ENCODE results near the gene CD69.

Gene CD69

GRCh38 chr12:9792961-9793617, 32.4 kb upstream of the CD69 start:
- DNase-seq (ENCODE audit: low spot score), result no peak
- Histone ChIP-seq H3K4me3 (no peak overlapping the region), H3K27ac (no peak overlapping the region)
- TF ChIP-seq, protein P1, sequence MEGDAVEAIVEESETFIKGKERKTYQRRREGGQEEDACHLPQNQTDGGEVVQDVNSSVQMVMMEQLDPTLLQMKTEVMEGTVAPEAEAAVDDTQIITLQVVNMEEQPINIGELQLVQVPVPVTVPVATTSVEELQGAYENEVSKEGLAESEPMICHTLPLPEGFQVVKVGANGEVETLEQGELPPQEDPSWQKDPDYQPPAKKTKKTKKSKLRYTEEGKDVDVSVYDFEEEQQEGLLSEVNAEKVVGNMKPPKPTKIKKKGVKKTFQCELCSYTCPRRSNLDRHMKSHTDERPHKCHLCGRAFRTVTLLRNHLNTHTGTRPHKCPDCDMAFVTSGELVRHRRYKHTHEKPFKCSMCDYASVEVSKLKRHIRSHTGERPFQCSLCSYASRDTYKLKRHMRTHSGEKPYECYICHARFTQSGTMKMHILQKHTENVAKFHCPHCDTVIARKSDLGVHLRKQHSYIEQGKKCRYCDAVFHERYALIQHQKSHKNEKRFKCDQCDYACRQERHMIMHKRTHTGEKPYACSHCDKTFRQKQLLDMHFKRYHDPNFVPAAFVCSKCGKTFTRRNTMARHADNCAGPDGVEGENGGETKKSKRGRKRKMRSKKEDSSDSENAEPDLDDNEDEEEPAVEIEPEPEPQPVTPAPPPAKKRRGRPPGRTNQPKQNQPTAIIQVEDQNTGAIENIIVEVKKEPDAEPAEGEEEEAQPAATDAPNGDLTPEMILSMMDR (IDR thresholded peaks at IDR 0.05), result no peak

GRCh38 chr12:9792185-9792900, 31.6 kb upstream of the CD69 start:
- no peak for DNase-seq (ENCODE audit: low spot score)
- no peak overlapping the region for H3K4me3 ChIP-seq
- H3K27ac ChIP-seq, result no peak overlapping the region
- TF ChIP-seq, protein P1 (IDR thresholded peaks at IDR 0.05), result no peak

DNA sequence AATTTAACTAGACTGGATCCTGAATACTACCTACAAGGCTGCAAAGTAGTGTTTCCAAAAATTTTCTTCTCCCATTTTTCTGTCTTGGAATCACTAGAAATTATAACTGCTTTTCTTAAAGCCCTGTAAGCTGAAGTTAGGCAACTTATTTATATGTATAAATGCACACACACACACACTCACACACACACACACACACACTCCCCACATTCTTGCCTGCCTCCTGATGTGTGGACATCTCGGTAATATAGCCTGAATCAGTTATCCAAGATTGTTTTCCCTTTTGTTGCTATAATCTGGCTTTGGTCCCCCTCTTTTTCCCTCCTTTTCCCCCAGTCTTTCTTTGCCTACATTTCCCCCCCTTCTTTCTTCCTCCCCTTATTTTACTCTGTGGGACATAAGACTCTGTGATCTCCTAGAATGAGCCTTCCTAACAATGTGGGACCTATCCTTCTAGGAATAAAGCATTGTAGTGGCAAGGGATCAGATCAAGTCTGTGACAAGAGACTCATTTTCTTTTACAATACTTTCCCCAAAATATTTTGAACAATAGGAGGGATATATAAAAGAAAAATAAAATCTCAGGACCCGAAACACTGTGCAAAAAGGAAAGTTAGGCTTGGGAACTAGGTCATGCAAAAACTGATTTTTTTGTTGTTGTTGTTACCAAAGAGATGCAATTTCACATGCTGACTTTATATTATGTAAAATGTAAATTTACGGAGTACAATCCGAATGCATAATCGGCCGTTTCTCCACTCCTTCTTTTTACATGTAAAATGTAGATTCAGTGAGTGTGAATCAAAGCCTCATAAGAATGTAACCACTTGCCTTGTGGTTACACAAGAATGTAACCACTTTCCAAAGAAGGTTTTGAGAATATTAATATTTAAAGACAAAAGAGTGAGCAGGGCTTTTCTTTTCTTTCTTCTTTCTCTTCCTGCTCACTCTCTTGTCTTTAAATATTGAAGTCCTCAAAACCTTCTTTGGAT, 26.3 kb upstream of the CD69 start:
- H3K27ac ChIP-seq, result no peak overlapping the region
- no peak for DNase-seq (ENCODE audit: low spot score)
- TF ChIP-seq, protein P1 (IDR thresholded peaks at IDR 0.05), result no peak

DNA sequence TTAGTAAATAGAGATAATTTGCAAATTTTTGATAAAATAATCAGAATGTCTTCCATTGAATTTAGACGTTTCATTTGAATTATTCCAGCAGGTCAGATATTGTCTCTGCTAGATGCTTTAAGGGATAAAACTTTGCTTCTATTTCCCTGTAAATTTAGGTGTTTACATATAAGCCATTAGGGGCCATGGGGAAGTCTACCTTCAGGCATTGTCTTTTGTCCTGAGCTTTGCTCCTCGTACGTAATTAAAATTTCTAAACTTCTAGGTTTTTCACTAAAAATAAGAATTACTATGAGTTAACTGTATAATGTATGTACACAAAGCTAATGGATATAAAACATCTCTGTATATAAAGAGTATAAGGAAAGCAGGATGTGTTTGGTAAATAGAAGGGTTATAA, 24.1 kb upstream of the CD69 start:
- DNase-seq (ENCODE audit: low spot score), result no peak
- Histone ChIP-seq H3K4me3 (no peak overlapping the region), H3K27ac (no peak overlapping the region)
- TF ChIP-seq, protein P1 (IDR thresholded peaks at IDR 0.05), result no peak

More for the DNA sequence above, 26.3 kb upstream of the CD69 start:
- H3K4me3 ChIP-seq, result no peak overlapping the region

DNA sequence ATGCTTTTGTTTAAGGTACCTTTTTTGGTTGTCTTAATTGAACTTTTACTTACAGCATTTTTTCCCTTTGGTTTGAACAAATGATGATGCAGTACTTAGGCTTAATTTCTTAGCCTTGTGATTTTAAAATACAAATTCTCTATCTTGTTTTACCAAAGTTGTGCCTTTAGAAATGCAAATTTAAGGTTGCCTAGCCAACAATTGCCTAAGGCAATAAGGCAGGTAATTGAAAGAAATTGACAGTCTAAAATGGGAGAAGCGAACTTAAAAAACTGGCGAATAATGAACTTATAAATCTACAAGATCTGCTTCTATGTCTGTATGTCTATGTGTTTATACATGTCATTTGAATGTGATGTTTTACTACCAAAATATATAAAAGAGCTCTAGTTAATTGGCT, 23.6 kb upstream of the CD69 start:
- TF ChIP-seq, protein P1 (IDR thresholded peaks at IDR 0.05), result no peak
- H3K27ac ChIP-seq, result no peak overlapping the region
- DNase-seq (ENCODE audit: low spot score), result no peak
- H3K4me3 ChIP-seq, result no peak overlapping the region

DNA sequence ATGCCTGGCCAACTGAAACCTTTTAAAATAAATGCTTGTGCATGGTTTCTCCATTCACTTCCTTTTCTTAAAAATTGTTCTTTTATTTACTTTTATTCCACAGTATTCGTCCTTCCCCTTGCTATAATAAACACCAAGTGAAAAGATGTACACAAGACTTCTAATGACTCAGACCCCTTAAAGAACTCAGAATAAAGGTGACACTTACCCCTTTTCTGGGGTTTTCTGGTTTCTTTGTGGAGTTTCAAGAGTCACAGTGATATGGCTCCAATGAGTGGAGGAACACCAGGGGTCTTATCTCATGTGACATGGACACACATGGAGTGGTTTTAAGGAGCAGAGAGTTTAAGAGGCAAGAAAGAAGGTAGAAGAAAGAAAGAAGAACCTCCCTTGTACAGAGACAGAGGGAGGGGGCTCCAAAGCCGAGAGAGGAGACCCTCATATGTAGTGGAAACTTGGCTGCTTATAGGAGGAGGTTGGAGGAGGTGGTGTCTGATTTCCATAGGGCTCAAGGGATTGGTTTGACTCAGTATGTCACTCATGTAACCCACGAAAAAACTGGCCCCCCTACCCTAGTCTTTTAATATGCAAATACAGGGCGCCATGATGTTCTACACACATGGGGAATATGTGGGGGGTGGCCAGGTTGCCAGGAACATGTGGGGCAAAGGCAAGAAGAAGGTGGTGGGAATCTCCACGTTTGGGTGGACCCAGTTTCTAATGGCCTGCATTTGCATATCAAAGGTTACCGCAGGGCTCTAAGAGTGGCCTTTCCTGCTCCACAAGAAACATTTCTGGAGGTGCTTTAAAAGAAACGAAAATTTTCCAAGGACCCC, 22.1 kb upstream of the CD69 start:
- H3K4me3 ChIP-seq, result no peak overlapping the region
- no peak for DNase-seq (ENCODE audit: low spot score)
- TF ChIP-seq, protein P1 (IDR thresholded peaks at IDR 0.05), result no peak

More for the DNA sequence above, 22.1 kb upstream of the CD69 start:
- no peak overlapping the region for H3K27ac ChIP-seq

All from coronary artery (tissue), 2 donors.